GM21367 (cell line): ENCODE measurements around the gene PRSS33.

Experiments
- ATAC-seq: cut with Tn5 transposase; IDR thresholded peaks from one replicate; pipeline ENCODE4 v1.9.1; 2021; ENCODE audit not compliant: unreplicated experiment

The PRSS33 gene

DNA sequence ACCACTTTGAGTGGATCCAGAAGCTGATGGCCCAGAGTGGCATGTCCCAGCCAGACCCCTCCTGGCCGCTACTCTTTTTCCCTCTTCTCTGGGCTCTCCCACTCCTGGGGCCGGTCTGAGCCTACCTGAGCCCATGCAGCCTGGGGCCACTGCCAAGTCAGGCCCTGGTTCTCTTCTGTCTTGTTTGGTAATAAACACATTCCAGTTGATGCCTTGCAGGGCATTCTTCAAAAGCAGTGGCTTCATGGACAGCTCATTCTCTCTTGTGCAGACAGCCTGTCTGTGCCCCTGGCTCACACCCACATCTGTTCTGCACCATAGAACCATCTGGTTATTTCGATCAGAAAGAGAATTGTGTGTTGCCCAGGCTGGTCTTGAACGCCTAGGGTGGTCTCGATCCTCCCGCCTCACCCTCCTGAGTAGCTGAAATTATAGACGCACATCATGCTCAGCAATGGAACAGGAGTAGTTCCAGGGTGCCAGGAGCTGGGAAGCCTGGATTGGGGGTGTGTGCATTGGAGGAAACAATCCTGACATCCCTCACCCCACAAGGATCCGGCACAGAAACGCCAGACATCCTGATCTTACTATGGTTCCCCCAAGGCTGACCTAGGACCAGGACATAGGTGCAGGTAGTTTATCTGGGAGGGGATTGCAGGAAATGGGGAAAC, 34.3 kb upstream of the PRSS33 start:
- ATAC-seq, result no peak

DNA sequence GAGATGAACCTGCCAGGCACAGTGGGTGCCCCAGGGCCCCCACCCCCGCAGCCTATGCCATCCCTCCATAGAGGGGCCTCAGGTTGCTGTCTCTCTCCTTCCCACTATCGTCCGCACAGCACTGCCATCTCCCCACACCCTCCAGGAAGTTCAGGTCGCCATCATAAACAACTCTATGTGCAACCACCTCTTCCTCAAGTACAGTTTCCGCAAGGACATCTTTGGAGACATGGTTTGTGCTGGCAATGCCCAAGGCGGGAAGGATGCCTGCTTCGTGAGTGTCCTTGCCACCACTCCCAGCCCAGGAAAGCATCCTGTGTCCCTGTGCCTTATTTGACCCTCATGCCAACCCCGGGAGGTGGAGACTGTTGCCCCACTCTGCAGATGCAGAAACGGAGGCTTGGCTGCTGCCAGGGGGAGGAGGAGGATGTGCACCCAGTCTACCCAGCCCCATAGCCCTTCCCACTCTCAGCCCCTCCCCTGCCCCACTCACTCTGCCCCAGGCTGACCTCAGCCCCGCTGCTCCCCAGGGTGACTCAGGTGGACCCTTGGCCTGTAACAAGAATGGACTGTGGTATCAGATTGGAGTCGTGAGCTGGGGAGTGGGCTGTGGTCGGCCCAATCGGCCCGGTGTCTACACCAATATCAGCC, 33.6 kb upstream of the PRSS33 start:
- no peak for ATAC-seq

DNA sequence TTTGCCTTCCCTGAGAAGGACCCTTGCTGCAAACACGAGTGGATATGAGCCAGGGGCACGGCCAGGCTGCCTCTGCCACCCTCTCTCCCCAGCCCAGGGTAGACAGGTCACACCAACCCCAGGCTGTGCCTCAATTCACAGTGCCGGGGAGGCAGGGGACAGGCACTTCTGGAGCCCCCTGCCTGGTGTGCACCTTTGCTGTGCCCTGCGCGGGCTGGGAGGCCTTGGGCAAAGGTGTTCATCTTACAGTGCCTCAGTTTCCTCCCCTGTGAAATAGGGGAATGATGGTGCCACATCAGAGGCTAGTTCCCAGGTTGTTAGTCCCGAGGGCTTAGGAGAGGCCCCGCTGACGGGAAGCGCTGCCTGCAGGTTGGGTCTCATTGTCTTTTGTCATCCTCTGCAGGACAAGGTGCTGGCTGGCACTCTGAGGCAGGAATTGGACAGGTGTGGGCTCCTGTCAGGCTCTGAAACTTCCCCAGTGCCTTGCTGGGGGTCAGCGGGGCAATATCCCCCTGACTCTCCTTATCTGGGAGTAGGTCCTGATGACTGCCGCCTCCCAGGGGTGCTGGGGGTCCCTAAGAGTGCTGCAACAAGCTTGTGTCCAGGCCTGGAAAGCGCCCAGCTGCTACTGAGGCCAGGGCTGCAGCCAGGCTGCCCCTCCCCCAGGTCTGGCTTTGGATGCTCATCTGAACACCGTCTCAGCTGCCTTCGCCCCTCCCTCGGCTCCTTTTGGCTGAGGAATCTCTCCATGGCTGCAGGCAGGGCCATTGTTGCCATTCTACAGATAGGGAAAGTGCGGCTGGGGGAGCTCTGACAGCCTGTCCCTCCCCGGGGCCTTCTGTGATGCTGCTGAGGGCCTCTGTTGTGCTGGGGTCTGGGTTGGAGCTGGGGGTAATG, 32.8 kb upstream of the PRSS33 start:
- no peak for ATAC-seq

DNA sequence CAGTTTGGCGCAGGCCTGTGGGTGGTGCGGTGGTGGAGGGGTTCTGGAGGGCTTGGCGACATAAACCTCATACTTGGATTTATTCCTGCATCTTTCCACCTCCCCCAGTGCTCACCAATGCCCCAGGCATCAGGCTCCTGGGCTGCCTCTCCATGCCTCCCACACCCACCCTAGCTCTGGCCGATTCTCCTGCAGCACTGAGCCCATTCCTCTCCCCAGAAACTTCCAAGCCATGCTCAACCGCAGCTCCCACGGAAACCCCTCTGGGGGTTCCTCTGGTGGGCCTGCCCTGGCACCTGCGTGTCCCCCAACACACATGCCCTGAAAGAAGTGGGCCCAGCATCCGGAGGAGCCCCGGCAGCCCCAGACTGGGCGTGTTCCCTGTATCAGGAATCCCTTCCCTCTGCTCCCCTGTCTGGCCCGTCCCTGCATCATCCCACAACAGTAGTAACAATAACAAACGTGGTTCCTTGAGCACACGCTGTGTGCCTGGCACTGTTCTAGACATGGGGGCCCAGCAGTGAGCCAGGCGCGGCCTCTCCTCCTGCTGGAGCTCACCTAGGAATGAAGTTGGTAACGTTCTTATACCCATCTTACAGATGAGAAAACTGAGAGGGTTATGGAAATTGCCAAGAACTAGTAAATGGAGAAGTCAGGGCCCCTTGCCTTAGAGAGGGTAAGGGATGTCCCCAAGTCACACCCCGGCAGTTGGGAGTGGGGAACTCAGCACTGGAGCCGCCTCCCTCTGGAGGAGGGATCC, 32.0 kb upstream of the PRSS33 start:
- no peak for ATAC-seq

DNA sequence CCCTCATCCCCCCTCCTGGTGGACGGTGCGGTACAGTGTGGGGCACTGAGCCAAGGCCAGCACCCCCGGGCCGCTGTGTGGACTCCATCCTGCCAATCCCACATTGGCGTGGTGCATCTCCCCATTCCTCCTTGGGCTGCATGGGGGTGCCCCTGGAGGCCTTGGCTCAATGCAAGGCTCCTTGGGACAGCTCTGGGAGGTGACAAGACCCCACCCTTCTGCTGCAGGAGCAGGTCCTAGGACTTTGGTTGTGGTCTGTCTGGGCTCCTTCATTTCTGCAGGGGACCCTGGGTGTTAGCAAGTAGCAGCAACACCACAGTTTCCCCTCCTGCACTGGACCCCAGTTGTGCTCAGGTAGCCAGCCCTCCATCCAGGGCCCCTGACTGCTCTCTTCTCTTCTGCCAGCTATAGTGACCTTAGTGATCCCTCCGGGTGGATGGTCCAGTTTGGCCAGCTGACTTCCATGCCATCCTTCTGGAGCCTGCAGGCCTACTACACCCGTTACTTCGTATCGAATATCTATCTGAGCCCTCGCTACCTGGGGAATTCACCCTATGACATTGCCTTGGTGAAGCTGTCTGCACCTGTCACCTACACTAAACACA, 31.0 kb upstream of the PRSS33 start:
- ATAC-seq, result no peak

DNA sequence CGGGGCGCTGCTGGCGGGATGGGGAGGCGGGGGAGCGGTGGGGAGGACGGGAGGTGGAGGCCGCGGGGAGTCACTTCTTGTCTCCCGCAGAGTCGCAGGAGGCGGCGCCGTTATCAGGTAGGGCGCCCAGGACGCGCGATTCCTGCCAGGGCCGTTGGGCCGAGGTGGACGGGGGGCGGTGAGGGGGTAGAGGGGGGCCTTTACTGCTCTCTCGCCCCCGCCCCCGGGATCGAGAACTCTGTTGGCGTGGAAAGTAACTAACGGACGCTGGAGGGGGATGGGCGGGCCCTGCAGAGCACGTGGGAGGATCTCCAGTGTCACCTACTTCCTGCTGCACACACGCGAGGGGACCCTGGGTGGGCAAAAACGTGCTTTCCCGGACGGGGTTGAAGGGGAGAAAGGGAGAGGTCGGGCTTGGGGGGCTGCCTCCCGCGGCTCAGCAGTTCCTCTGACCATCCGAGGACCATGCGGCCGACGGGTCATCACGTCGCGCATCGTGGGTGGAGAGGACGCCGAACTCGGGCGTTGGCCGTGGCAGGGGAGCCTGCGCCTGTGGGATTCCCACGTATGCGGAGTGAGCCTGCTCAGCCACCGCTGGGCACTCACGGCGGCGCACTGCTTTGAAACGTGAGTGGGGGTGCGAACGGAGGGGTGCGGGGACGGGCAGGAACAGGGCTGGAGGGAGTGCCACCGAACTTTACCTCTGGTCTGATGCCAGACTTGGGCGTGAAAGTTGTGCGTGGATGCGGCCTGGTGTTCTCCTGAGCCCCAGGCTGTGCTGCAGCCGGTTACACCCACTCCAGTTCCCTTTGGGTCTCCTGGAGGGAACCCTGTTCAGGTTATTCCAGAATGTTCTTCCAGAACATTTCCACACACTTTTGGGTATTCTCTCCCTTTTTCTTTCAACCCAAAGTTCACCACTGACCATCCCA, 30.2 kb upstream of the PRSS33 start:
- ATAC-seq, result no peak

DNA sequence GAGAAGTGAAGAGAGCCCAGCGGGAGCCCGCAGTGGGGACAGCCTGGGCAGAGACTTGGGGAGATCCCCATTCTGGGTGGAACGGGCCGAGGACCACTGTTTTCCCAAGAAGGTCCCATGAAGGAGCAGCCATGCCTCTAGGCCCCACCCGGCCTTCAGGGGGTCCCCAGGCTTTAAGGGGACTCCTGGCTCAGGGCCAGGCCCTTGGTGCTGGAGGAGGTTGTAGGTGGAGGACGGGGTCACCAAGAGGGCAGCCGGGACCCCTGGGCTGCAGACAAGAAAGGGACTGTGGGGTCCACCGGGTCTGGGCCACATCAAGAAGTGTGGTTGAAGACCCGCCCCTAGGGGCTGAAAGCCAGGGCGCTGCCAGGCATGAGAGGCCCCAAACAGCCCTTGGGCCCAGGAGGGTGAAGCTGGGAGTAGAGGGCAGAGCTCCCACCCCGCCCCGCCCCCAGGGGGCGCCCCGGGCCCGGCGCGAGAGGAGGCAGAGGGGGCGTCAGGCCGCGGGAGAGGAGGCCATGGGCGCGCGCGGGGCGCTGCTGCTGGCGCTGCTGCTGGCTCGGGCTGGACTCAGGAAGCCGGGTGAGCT, 29.5 kb upstream of the PRSS33 start, which contains the start of gene PRSS21:
Gene PRSS21, plus strand, starts transcription at position 487 of the 589 bp plus-strand sequence. Its CDS starts 32 bp downstream, at position 519.
- no peak for ATAC-seq

DNA sequence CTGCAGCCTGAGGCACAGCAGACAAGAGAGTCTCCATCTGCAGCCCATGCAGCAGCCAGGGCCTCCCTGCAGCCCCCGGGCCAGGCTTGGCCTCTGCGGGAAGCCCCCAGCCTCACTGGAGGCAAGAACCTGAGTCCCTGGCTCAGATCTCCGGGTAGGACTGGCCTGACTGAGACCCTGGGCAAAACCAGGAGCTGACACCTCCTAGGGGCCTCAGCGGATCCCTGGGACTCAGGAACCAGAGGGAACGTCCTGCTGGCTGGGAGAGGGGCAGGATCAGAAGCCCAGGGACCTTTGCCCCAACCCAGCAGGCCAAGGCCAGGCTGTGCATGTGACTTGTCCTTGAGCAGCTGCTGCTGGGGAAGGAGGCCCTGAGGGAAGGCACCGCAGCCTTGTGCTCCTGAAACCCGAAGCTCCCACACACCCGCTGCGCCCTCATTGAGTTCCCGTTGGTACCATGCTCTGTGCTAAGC, 28.0 kb upstream of the PRSS33 start:
- ATAC-seq, result no peak

DNA sequence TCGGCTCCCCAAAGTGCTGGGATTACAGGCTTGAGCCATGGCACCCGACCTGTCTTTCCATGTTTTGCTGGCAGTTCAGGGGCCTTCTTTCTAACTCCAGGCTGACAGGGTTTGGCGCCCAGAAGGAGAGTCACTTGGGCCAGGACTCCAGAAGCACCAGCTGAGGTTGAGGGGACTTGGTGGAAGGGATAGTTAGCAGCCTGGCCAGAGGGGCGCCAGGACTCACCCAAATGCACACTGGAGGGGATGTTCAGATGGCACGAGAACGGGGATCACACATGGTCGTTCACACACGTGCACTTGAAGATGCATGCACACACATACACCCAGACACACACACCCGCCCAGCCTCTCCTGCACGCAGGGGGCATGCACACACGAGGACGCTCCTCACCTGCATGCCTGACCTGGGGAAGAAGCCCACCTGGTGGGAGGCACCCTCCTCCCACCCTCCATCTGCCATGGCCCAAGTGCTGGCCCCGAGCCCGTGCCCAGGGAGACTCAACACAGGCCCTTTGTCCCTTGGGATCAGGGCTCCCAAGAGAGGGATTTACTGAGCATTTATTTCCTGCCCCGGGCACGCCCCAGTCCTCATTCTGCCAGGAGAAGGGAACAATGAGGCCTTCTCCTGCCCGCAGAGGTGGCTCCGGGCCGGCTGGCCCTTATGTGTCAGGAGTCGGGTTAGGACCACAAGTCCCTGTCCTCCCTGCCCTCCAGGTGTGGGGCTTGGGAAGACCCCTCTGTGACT, 27.4 kb upstream of the PRSS33 start:
- no peak for ATAC-seq

DNA sequence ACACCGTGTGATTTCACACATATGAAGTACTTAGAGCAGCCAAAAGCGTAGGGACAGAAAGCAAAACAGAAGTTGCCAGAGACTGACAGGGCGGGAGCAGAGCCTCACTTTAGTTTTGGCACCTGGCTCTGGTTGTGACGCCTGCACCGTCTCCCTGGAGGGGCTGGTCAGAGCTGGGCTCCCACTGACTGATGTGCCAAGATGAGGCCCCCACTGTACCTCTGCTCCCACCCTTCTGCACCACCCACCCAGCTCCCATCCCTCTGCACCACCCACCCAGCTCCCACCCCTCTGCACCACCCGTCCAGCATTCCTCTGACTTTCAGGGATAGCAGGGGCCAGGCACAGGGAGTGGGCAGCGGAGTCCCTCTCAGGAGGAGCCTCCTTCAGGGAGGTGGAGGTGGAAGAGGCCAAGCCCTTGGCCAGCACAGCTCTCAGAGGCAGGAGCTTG, 26.4 kb upstream of the PRSS33 start:
- no peak for ATAC-seq

DNA sequence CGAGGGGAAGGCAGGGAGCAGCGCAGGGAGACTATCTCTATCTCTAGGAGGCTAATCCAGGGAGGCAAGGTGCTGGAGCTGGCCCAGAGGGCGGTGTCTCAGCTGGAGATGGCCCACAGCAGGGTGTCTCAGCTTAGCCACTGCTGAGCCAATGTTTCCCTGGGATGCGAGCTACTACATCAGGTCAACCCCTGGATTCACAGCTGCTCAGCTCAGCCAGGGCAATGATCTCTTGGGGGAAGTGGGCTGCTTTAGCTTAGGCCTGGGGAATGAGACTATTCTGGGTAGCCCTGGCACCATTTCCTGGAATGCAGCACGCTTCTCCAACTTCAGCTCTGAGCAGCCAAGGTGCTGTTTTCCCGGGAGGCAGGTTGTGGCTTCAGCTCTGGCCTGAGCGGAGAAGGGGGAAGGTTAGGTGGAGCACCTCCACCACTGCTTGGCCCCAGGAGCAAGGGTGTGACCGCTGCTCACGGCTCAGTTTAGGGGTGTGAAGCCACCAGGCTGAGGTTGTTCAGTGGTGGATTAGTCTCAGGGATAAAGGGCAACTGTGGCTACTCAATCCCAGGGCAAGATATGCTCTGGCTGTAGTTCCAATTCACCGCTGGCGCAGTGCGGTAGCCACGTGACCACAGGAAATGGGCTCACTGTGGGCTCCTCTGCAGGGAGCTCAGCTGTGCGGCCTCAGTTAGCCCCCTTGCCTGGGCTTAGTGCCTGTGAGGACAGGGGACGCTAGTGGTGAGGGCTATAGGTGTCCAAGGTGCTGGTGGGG, 24.5 kb upstream of the PRSS33 start:
- no peak for ATAC-seq

DNA sequence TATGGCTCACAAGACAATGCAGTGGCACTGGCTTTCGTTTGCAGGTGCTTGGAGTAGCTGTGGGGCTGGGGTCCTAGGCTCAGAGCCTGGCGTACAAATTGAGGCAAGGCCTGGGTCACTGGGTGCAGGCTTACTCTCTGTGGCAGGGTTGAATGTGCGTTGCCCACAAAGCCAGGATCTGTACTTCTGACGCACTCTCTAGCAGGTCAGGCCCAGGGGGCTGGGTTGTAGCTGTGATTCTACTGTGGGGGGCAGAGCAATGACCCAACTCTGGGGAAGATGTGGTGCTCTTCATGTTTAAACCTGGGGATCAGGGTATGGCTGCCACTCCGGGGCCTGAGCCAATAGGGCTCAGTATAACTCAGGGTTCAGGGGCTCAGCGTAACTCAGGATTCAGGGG, 23.3 kb upstream of the PRSS33 start:
- ATAC-seq, result no peak

DNA sequence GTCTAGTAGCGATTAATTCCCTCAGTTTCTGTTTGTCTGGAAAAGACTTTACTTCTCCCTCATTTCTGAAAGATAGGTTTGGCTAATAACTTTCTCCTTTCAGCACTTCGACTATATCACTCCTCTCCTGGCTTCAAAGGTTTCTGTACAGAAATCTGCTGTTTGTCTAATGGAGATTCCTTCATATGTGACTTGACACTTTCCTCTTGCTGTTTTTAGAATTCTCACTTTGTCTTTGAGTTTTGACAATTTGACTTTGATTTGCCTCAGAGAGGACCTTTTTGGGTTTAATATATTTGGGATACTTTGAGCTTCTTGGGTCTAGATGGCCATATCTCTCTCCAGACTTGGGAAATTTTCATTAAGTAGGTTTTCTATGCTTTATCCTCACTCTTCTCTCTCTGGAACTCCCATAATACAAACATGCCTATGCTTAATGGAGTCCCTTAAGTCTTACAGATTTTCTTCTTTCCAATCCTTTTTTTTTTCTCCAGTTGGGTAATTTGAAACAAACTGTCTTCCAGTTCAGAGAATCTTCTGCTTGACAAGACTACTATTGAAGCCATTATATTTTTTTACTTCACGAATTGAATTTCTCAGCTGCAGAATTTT, 21.9 kb upstream of the PRSS33 start:
- ATAC-seq, result no peak

DNA sequence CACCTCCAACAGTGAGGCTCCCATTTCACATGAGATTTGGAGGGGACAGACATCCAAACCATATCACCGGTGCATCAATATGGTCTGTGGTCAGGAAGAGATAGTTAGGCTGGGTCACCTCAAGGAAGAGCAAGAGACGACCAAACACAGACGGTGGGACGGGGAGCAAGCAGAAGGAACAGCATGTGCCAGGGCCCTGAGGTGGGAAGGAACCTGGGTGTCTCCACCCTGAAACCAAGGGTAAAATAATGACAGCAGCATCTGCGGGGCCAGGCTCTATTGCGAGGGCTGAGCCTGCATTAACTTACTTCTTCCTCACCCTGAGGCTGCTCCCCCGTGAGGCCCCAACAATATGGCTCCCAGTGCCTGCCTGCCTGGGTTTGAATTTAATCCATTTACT, 20.8 kb upstream of the PRSS33 start:
- ATAC-seq, result no peak

DNA sequence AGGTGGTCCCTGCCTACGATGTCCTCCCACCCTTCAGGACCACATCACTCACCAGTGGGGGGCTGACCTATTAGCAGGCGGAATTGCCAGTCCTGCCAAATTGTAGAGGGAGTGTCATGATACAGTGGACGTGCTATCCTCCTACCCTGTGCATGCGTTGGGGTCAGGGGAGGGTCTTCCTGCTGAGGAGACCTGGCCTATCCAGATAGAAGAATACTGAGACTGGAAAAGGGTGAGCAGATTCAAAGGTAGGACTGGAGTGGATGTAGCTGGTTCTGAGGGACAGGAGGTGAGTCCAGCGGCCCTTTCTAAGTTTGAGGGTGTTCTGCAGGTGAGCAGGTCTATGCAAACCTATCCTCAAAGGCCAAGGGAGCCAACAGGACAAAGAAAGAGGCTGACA, 18.9 kb upstream of the PRSS33 start:
- no peak for ATAC-seq

DNA sequence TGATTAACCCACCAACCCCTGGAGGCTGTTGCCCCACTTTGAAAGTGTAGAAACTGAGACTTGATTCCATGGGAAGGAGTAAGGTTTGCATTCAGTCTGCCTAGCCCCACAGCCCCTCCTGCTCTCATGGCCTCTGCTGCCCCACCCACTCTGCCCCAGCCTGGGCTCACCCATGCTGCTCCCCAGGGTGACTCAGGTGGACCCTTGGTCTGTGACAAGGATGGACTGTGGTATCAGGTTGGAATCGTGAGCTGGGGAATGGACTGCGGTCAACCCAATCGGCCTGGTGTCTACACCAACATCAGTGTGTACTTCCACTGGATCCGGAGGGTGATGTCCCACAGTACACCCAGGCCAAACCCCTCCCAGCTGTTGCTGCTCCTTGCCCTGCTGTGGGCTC, 17.4 kb upstream of the PRSS33 start:
- no peak for ATAC-seq

DNA sequence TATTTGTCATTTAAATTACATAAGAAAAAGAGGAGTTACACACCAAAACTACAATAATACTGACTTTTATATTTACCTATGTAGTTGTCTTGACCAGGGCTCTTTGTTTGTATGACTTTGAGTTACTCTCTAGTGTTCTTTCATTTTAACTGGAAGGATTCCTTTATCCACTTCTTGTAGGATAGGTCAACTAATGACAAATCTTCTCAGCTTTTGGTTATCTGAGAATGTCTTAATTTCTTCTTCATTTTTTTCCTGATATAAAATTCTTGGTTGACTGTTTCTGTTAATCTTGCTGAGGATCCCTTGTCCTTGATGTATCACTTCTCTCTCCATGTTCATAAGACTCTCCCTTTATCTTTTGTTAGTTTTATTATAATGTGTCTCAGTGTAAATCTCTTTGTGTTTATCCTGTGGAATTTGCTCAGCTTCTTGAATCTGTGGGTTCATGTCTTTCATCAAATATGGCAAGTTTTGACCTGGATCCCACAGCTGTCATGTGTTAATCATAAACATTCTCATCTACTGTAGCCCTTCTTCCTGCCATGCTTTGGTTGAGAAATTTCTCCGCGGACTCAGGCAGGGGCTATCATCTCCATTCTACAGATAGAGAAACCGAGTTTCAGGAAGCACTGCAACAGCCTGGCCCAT, 16.3 kb upstream of the PRSS33 start:
- ATAC-seq, result no peak
